GM18505 (cell line): Measurements from ENCODE around the gene LMO4.

Experiments used
- ATAC-seq: cut with Tn5 transposase; IDR thresholded peaks from one replicate; pipeline ENCODE4 v1.9.1; 2021; ENCODE audit not compliant: unreplicated experiment
- POLR2A ChIP-seq: IDR thresholded peaks from 4 replicates; pipeline ENCODE4 v1.6.1; 2011; ENCODE audit warnings: borderline replicate concordance; ENCODE audit not compliant: insufficient read depth, insufficient read length; ENCODE audit errors: extremely low read depth

The LMO4 gene

DNA sequence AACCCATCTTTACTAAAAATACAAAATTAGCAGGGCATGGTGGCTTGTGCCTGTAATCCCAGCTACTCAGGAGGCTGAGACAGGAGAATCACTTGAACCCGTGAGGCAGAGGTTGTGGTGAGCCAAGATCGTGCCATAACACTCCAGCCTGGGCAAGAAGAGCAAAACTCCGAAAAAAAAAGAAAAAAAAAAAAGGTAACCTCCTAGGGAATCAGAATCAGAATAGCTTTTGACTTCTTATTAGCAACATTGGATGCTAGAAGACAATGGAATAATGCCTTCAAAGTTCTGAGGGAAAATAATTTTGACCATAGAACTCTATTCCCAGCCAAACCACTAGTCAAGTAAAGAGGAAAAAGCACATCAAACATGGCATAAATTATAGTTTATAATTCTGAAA, 60.9 kb downstream of the LMO4 start:
- TF ChIP-seq POLR2A: no peak
- ATAC-seq: no peak

DNA sequence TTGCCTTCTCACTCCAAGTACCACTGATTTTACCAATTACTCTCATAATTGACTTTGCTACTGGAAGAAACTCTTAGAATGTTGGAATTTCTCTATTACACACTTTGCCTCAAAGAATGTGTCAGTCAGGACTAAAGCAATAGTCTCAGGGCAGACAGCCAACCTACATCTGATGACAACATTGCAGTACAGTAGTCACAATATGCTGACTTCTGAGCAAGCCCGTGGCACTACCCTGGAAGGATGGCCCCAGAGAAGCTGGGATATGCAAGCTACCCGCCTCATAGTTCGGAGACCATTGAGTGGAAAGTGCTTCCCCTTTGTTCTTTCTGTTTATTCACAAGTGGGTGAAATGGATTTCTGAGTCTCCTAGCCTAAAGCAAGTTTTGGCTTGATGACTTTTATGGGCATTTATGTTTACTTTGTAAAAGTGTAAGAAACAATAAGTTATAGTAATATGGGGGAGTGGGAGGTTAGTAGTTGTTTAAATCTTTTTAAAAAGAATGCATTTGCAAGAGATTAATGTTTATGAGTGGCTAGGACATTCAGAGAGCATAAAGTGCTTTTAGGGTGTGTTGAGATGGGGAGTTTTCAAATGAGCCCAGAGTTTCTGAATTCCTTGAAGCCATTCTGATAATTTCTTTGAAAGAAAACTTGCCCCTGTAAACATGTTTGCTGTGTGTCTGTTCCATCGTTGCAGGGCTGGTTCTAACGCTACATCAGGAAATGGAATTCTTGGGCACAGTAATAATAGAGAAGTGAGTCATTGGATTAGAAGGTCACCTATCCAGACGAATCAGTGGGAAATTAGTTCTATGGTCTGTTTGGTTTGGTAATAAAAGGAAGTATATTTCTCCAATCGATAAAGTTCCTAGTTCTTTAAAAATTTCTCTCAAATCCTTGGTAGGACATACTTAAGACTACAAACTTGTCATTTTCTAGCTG, 63.8 kb downstream of the LMO4 start:
- no peak for ATAC-seq
- TF ChIP-seq POLR2A: no peak

DNA sequence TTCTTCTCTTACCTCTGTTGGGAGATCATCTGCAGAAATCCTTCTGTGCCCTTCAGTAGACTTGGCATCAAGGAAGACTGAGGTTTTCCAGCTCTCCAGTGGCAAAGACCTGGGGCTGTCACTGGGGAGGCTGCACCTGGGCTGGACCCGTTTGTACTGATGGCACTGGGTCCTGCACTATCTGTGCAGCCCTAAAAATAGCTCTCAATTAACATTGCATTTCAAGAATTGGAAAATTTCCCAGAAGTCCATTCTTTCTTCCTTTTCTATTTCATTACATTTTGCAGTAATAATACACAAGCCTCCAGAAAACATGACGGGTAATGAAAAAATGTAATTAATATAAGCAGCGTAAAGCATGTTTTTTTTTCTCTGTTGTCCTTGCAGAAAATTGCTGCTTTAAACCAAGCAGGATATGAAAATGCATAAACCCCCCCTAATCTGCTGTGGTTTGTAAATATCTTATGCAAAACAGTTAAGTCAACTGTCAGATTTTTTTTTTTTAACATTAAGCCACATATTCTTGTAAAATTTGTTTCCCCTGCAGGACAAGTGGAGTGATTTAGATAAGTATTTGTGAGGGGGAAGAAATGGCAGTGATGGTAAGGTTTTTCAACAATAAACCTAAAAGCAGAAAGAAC, 64.9 kb downstream of the LMO4 start:
- TF ChIP-seq POLR2A: no peak
- no peak for ATAC-seq

DNA sequence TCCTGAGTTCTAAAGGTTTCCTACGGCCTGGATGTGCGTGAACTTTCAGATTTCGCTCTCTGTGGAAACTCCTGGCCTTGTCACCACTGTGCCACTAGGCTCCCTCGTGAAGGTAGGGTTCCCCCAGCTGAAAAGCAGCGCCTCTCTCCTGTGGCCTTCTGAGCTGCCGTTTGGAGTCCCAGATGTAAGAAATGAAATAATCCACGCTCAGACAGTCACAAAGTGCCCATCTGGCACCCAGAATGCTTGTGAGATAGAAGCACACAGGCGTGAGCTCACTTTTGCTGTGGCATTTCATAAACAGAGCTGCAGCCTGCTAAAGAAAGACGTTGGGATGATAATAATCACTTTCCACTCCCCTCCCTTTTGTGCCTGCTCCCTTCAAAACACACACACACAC, 65.8 kb downstream of the LMO4 start:
- no peak for TF ChIP-seq POLR2A
- no peak for ATAC-seq

DNA sequence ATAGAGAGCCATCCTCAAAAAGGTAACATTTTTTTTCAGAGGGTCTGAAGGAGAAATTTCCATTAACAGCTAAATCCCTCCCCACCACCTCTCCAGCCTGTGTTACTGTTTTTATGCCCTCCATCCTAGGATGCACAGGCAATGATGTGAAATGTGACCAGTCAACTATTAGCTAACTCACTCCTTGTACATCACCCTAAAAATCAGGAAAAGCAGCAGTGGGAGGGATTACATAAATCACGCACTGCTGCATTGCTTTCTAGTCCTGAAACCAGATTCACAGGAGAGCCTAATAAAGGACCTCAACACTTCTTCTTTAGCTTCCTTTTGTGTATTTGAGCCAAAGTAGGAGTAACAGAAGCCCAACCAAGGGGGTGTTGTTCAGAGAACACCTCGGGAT, 66.3 kb downstream of the LMO4 start:
- no peak for ATAC-seq
- TF ChIP-seq POLR2A: no peak
